Measurements from ENCODE around the gene KRTAP4-12. TPM values are rescaled to one million over a fixed set of nuclear protein-coding genes. Genes with fewer than 3 reads are reported as not detected.
"Not testable (repeated sequence)": the region's sequence is repeated elsewhere in the genome, so short reads cannot be mapped to it uniquely, and the experiment has no call there.

KRTAP4-12 gene
- total RNA-seq, 1 experiment from 2014 or later = not detected

DNA sequence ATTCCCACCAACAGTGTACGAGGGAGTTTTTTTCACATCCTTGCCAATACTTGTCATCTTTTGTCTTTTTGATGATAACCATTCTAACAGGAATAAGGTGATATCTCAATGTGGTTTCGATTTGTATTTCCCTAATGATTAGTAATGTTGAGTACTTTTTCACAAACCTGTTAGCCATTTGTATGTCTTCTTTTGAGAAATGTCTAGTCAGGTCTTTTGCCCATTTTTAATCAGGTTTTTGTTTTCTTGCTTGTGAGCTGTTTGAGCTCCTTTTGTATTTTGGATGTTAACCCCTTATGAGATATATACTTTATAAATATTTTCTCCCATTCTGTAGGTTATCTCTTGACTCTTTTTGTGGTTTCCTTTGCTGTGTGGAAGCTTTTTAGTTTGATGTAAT, 27.5 kb upstream of the KRTAP4-12 start:
- Histone ChIP-seq H3F3A (ENCODE audit: insufficient read depth, low read depth) (no peaks in the 10 kb centered on the region), H4K20me1 (ENCODE audit: insufficient read depth) (no peaks in the 10 kb centered on the region), H3K79me2 (ENCODE audit: low read depth) (no peaks in the 10 kb centered on the region), H3K4me3 (no peak overlapping the region), H3K4me1 (replicated peaks; ENCODE audit: insufficient read depth) (no peaks in the 10 kb centered on the region), H3K9me3 (ENCODE audit: insufficient read depth, low read depth) (peaks cover 3% of the 10 kb centered on the region; the same call in 1 of the 2 replicates), H3K36me3 (ENCODE audit: low read depth) (no peaks in the 10 kb centered on the region), H3K4me2 (no peak overlapping the region), H2AFZ (no peak overlapping the region), H3K9me2 (ENCODE audit: insufficient read depth) (no peaks in the 10 kb centered on the region), H3K27ac (no peak overlapping the region), H3K27me3 (ENCODE audit: insufficient read depth, low read depth) (no peaks in the 10 kb centered on the region)
- CTCF ChIA-PET = no interaction called here
- intact Hi-C loops (cut with micrococcal nuclease; ENCODE audit: unreplicated experiment) = no loop called here
- DNase-seq = no peak
- BruUV-seq (replicated peaks) = no TSS peak
- POLR2A ChIA-PET (ENCODE audit: unreplicated experiment) = no interaction called here
- no peak for TF ChIP-seq CTCF (conservative IDR thresholded peaks at IDR 0.05)
- no peak for TF ChIP-seq EZH2 (IDR thresholded peaks at IDR 0.05; ENCODE audit: low read depth)

- no peaks in the 10 kb centered on the region for H3K36me3 ChIP-seq (ENCODE audit: low read depth)
- no peak overlapping the region for H2AFZ ChIP-seq
- peaks cover 3% of the 10 kb centered on the region; the same call in 1 of the 2 replicates for H3K9me3 ChIP-seq (ENCODE audit: insufficient read depth, low read depth)
- H4K20me1 ChIP-seq (ENCODE audit: insufficient read depth) = no peaks in the 10 kb centered on the region
- no peak overlapping the region for H3K4me2 ChIP-seq
- intact Hi-C loops (cut with micrococcal nuclease; ENCODE audit: unreplicated experiment) = no loop called here
- DNase-seq = no peak
- no peaks in the 10 kb centered on the region for H3K9me2 ChIP-seq (ENCODE audit: insufficient read depth)
- H3F3A ChIP-seq (ENCODE audit: insufficient read depth, low read depth) = no peaks in the 10 kb centered on the region
- no TSS peak for BruUV-seq (replicated peaks)
- H3K27me3 ChIP-seq (ENCODE audit: insufficient read depth, low read depth) = no peaks in the 10 kb centered on the region
- TF ChIP-seq EZH2 (IDR thresholded peaks at IDR 0.05; ENCODE audit: low read depth) (no peak), CTCF (conservative IDR thresholded peaks at IDR 0.05) (no peak)
- CTCF ChIA-PET = no interaction called here
- no peaks in the 10 kb centered on the region for H3K79me2 ChIP-seq (ENCODE audit: low read depth)
- no peak overlapping the region for H3K27ac ChIP-seq
- POLR2A ChIA-PET (ENCODE audit: unreplicated experiment) = no interaction called here
- no peak overlapping the region for H3K4me3 ChIP-seq
- H3K4me1 ChIP-seq (replicated peaks; ENCODE audit: insufficient read depth) = no peaks in the 10 kb centered on the region
Measured at GRCh38 chr17:41150026-41150425, 26.0 kb upstream of the KRTAP4-12 start.

- no peak for TF ChIP-seq CTCF (conservative IDR thresholded peaks at IDR 0.05)
- no peak for TF ChIP-seq EZH2 (IDR thresholded peaks at IDR 0.05; ENCODE audit: low read depth)
- POLR2A ChIA-PET (ENCODE audit: unreplicated experiment) = no interaction called here
- Histone ChIP-seq H3K9me3 (ENCODE audit: insufficient read depth, low read depth) (peaks cover 3% of the 10 kb centered on the region; the same call in 1 of the 2 replicates), H3K9me2 (ENCODE audit: insufficient read depth) (no peaks in the 10 kb centered on the region), H3K4me1 (replicated peaks; ENCODE audit: insufficient read depth) (no peaks in the 10 kb centered on the region), H3K4me2 (no peak within 1 kb of the TSS), H3K79me2 (ENCODE audit: low read depth) (no peaks in the 10 kb centered on the region), H3K27me3 (ENCODE audit: insufficient read depth, low read depth) (no peaks in the 10 kb centered on the region), H2AFZ (no peak within 1 kb of the TSS), H4K20me1 (ENCODE audit: insufficient read depth) (no peaks in the 10 kb centered on the region), H3K27ac (no peak within 1 kb of the TSS), H3K36me3 (ENCODE audit: low read depth) (no peaks in the 10 kb centered on the region), H3F3A (ENCODE audit: insufficient read depth, low read depth) (no peaks in the 10 kb centered on the region), H3K4me3 (no peak within 1 kb of the TSS)
- CTCF ChIA-PET = no interaction called here
- no TSS peak for BruUV-seq (replicated peaks)
- intact Hi-C loops (cut with micrococcal nuclease; ENCODE audit: unreplicated experiment) = no loop called here
- DNase-seq = no peak
Measured at GRCh38 chr17:41149652-41149985, 25.6 kb upstream of the KRTAP4-12 start, which contains the start of gene KRTAP4-5. Gene KRTAP4-5 (minus strand): TSS chr17:41149825. CDS start chr17:41149767, 58 bp downstream.

GRCh38 chr17:41148971-41149651, 25.1 kb upstream of the KRTAP4-12 start:
- CTCF ChIA-PET; H4K20me1 ChIP-seq (ENCODE audit: insufficient read depth); H3K27ac ChIP-seq; H3K9me2 ChIP-seq (ENCODE audit: insufficient read depth); POLR2A ChIA-PET (ENCODE audit: unreplicated experiment); H3F3A ChIP-seq (ENCODE audit: insufficient read depth, low read depth); DNase-seq; intact Hi-C loops (cut with micrococcal nuclease; ENCODE audit: unreplicated experiment); H3K4me3 ChIP-seq; H2AFZ ChIP-seq; H3K4me1 ChIP-seq (replicated peaks; ENCODE audit: insufficient read depth); H3K9me3 ChIP-seq (ENCODE audit: insufficient read depth, low read depth); H3K36me3 ChIP-seq (ENCODE audit: low read depth); H3K79me2 ChIP-seq (ENCODE audit: low read depth); H3K4me2 ChIP-seq; H3K27me3 ChIP-seq (ENCODE audit: insufficient read depth, low read depth); BruUV-seq (replicated peaks): not testable (repeated sequence)
